GM12874 (cell line): Measurements from ENCODE around the gene HP1BP3.

ENCODE experiments used
- TF ChIP-seq, protein P1 (sequence below): IDR thresholded peaks from 2 replicates; pipeline ENCODE4 v1.5.1; 2011; ENCODE audit warnings: low read depth, mild to moderate bottlenecking, control low read depth, low read length, moderate library complexity; ENCODE audit not compliant: insufficient read depth

The HP1BP3 gene

DNA sequence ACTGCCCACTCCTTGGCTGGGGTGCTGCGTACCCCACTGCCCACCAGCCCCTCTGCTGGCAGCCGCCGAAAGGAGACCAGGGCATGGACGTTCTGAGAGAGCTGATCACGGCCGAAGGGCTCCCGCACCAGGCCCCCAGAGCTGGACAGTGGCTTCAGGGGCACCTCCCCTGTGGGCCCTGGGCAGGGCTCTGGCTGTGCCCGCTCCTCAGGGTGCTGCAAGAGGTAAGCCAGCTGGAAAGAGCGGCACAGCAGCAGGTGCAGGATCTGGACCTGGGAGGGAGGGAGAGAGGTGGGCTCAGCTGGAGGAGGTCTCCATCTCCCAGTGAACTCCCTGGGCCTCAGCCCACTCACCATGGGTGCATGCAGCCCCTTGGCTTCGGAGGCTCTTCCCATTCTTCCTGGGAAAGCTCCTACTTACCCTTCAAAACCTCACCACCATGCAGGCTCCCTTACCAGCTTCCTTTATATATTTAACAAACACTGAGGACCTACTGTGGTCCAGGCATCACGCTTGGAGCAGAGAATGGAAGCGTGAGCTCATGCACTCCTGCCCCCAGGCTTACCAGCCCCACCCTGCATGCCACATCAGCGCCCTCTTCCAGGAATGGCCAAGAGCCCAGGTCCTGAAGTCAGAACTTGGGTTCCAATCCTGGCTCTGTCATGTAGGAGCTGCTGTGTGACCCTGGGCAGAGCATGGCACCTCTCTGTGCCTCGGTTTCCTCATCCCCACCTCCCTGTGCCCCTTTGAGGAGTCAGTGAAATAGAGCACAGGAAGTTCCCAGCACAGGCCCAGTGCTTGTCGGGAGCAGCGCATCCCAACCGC is 62.5 kb downstream of the HP1BP3 start:
- TF ChIP-seq, protein P1, sequence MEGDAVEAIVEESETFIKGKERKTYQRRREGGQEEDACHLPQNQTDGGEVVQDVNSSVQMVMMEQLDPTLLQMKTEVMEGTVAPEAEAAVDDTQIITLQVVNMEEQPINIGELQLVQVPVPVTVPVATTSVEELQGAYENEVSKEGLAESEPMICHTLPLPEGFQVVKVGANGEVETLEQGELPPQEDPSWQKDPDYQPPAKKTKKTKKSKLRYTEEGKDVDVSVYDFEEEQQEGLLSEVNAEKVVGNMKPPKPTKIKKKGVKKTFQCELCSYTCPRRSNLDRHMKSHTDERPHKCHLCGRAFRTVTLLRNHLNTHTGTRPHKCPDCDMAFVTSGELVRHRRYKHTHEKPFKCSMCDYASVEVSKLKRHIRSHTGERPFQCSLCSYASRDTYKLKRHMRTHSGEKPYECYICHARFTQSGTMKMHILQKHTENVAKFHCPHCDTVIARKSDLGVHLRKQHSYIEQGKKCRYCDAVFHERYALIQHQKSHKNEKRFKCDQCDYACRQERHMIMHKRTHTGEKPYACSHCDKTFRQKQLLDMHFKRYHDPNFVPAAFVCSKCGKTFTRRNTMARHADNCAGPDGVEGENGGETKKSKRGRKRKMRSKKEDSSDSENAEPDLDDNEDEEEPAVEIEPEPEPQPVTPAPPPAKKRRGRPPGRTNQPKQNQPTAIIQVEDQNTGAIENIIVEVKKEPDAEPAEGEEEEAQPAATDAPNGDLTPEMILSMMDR: no peak

DNA sequence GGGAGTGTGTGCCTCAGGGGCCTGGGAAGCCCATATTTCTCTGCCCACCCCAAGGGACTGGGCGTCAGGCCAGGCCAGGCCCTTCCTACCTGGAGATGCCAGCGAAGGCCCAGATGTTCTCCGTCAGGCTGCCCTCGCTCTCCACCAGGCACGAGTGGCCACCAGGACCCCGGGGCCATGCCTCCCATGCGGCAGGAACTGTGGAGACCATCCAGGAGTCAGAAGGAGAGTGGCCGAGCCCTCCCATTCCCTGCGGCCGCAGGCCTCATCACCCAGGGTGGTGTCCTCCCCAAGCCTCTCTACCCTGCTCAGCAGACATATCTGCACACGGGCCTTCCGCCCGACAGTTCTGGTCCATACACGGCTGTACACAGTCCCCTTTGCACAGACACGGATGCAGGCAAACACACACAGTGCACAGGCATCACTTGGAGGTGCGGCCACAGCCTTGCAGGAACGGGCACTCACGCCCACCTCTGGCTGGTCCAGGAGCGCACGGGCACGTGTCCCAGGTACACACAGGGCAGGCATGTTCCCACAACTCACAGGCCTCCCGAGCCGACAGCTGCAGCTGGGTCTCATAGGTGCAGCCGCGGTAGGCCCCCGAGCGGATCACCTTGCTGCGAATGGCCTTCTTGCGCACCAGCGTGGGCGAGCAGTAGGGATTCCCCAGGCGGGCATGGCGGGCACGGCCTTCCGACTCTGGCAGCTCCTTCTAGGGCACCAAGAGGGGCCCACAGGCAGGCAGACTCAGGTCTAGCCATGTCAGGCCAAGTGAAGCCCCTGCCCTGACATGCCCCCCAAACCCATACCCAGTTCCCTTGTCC is 63.4 kb downstream of the HP1BP3 start:
- TF ChIP-seq, protein P1: no peak

DNA sequence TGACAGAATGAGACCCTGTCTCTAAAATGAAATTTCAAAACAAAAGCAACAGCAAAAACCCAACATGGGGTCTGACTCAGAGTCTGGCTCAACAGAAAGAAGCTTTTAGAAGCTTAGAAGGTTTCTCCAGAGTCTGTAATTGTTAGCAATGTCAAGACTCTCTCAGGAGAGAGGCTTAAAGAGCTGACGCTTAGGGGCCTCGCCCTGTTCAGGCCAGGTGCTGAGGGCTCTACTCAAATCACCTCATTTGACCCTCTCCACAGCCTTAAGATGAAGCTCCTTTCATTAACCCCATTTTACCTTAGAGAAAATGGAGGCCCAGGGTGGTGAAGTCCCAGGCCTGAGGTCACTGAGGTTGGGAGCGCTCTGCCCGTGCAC is 64.0 kb downstream of the HP1BP3 start:
- TF ChIP-seq, protein P1: no peak

DNA sequence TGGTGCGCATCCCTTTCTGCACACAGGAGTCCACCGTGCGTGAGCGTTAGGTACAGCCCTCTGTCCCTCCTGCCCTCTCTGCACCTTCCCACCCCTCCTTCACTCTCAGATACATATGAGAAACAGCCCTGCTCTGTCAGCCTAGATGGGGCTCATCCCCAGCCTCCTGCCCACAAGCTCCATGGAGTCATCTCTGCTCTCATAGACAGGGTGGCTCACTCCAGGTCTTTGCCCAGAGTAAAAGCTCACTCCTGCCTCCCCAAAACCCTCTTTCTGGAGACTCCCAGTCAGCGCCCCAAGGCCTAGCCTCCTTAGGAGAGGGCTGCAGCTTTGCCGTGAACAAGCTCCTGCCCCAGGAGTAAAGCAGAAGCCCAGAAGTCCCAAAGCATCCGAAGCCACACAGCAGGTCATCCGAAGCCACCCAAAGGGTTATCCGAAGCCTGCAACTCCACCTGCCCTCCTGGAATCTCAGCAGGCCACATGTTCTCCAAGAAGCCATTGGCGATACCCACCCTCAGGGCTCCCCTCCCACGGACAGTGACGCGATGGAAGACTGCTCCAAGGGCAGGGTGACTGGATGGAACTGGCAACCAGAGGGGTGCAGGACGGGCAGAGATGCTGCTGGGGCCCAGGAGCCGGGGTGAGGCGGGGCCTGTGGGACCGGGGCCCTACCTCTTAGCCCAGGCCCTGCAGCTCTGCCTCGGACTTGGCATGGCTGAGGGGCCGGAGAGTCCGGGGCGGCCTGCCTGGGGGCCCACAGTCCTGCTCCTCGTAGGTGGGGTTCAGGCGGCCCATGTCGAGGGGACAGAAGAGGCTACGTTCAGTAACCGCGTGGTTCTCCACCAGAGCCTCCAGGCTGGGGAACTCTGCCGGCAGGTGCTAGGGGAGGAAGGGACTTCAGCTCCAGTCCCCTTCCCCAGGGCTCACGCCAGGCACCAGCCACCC is 65.7 kb downstream of the HP1BP3 start:
- TF ChIP-seq, protein P1: no peak

DNA sequence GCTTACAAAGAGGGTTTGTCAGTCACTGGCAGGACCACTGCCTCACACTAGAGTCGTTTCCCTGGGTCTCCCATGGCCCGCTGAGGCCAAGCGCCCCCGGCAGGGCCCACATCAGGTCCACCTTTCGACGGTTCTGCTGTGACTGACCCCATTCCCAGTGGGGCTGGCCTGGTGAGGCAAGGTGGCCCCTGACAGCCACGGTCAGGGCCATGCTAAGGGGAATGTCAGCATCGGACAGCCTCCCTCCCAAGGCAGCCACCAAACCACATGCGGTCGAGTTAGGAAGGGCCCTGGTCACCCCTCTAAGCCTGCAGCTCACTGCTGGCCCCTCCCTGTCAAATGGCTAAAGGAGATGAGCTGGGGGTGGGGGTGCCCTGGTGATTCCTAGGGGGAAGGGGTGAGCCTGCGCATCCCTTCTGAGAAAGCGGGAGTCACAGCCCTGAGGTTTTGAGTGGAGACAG is 66.4 kb downstream of the HP1BP3 start:
- TF ChIP-seq, protein P1: no peak

DNA sequence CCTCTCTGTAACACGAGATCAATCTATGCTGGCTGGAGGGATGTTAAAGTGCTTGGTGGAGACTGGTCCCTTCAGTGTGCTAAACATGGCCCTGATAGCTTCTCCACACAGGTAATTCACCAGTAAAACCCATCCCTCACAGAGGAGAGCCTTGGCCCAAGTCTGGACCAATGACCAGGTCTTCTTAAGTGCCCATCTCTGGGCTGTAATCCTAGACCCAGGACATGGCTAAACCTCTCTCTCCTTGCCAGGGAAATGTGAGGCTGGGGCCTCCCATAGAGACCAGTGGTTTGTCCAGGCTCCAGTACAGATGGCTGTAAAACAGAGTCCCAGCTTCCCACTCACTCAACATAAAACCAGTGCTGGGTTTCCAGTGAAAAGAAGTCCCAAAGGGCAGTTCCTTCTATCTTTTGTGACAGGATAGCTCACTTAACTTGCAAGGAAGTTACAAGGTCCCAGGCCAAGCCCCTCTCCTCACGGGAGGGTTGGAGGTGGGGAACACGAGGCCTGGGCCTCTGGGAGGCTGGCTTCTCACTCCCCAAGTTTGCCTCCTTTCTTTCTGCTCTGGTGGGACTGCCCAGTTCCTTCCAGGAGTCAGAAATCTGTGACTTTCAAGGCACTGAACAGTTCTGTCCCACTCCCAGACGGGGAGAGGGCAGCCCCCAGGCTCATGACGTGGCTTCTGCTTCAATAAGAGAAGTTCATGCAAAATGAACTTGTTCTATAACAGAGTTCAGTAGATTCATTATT is 67.1 kb downstream of the HP1BP3 start:
- TF ChIP-seq, protein P1: no peak
